Anterior cingulate cortex (tissue), 58 donors: ENCODE data around the gene ZNFX1.
"Not testable (repeated sequence)": the region's sequence is repeated elsewhere in the genome, so short reads cannot be mapped to it uniquely, and the experiment has no call there.

Source experiments
- DNase-seq, 58 donors: peaks; one replicate each; lab custom pipeline; 2025; lab: John Stamatoyannopoulos, UW

The ZNFX1 gene

DNA sequence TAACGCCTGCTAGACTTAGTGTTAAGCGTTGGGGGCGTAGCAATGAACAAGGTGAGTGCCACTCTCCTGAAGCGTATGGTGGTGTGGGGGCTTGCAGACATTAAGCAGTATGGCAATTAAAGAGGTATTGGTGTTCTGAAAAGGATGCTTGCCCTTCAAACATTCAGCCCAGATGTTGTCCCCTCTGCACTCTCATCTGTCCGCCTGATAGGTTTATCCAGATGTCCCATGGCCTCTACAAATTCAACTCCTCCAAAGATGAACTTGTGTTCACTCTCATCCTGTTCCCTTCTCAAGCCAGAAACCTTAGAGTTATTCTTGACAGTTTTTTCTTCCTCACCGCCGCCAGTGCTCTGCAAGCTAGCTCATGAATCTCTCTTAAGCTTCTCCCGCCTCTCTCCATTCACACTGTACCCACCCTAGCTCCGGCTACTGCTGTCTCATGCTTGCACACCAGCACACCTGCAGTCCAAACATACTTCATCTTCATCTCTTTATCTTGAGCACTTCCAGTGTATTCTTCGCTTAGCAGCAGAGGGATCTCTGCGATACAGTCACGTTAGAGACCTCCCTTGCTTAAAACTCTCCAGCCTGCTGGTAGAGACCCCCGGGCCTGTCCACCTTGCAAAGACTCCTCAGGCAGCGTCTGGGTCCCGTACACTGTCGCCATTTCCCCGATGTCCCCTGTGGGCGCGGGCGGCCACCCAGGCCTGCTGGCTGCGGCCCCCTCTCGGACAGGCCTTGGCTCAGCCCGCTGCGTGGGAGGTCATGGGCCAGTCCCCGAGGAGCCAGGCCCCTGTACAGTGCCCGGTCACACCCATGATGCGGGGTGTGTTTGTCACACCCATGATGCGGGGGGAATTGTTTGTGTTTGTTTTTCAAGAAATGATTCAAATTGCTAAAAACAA is 57.7 kb downstream of the ZNFX1 start:
- DNase-seq = no peak

DNA sequence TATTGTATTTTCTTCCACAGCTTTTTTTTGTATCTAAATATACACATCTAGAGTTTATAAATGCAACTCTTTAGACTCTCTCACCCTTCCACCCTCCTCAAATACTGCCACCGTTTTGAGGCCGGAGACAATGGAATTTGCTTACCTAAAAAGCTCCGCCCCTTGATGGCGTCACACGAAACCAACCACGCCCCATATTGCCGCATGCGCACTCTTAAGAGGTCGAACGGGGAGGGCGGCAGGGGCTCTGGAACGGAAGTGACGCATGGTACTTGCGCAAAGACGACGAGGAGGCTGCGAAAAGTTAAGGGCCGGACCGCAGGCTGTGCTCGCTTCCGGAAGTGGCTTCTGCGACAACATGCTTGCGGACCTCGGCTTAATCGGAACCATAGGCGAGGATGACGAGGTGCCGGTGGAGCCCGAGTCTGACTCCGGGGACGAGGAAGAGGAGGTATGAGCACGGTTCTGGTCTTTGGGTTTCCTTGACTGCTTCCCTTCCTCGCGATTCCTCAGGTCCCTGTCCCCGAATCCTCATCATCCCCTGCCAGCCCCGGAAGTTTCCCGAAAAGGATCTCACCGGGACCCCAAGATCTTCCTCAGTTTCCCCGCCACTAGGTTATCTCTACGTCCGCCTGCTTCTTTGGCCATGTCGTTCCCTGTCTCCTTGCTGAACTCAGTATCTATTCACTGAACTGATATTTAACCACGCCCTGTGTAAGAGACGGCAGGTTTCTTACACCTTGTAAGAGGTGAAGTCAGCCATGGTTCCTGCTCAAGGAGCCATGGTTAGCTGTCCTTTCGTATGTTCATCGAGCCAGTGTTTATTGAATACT is 58.5 kb downstream of the ZNFX1 start, which contains the start of gene DDX27:
DDX27 (plus strand) TSS at position 326 of the 833 bp plus-strand sequence; CDS start at position 359, 33 bp downstream.
- peak; percentile 75 to 99 (median 96) for DNase-seq

DNA sequence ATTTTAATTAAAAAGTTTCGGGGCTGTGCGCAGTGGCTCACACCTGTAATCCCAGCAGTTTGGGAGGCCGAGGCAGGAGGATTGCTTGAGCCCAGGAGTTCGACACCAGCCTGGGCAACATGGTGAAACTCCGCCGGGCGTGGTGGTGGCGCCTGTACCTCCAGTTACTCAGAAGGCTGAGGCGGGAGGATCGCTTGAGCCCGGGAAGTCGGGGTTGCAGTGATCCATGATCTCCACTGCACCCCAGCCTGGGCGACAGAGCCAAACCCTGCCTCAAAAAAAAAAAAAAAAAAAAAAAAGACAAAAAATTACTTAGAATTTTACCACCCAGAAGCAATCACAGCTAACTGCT is 59.1 kb downstream of the ZNFX1 start:
- peak in 10 of 58 donors; percentile 5 to 60 (median 19) for DNase-seq

DNA sequence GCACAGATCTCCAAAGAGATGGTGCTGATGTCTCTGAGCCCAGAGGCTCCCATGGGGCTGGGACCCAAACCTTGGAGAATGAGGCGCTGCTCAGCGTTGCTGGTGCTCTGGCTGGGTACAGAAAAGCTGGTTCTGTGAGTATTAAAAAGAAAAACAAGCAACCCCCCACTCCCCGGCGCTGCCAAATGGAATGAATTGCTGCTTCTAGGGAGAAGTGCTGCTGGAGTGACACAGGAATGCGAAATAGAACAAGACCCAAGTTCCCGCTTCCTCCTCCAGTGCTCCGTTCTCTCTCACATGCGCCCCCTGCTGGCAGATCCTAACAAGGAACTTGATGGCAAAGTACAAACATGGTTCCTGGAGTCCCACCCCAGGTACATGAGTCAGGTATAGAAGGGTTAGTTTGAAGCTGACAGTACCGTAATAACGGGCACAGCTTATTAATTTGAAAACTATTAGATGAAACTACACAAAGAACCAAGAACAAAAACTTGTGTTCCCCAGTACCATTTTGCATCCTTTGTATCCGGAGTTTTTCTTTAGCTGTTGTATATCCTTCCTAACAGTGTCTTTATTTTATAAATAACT is 60.8 kb downstream of the ZNFX1 start:
- DNase-seq = peak in 57 of 58 donors; percentile 7 to 96 (median 81)

DNA sequence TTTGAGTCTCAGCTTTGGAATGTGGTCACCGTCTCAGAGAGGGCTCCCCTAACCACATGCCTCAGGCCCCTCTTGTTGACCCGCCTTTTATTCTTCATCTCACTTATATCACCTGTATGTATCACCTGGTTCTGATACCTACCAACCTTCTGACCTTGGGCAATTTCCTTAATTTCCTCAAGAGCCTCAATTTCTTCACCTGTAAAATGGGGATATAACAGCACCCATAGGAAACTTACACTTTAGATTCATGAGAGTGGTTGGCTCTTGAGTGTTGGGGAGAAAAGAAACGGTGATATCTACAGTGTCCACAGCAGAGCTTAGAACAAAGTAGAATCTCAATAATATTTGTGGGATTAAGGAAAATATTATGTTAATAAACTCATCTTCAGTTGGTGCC is 62.6 kb downstream of the ZNFX1 start:
- DNase-seq = no peak

DNA sequence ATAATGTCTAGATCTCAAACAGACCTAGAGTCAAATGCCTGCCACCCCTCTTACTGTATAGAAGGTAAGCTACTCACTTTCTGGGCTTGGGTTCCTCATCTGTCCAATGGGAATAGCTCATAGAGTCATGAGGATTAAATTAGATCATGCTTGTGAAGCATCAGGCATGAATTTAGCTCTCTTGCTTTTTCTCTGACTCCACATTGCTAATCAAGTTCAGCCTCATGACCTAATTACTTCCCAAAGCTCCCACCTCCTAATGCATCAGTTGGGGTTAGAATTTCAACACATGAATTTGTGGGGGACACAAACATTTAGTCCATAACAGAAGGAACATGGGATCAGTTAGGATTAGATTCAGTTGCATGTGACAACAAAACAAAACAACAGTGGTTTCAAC is 63.3 kb downstream of the ZNFX1 start:
- DNase-seq = no peak

DNA sequence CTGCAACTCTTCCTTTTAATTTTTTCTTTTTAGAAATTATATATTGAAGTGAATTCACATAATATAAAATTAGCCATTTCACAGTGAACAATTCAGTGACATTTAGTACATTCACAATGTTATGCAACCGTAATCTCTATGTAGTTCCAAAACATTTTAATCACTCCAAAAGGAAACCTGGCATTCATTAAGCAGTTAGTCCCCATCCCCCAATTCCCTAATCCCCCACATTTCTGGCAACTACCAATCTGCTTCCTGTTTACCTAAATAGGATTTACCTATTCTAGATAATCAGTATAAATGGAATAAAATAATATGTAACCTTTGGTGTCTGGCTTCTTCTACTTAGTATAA is 67.1 kb downstream of the ZNFX1 start:
- no peak for DNase-seq

DNA sequence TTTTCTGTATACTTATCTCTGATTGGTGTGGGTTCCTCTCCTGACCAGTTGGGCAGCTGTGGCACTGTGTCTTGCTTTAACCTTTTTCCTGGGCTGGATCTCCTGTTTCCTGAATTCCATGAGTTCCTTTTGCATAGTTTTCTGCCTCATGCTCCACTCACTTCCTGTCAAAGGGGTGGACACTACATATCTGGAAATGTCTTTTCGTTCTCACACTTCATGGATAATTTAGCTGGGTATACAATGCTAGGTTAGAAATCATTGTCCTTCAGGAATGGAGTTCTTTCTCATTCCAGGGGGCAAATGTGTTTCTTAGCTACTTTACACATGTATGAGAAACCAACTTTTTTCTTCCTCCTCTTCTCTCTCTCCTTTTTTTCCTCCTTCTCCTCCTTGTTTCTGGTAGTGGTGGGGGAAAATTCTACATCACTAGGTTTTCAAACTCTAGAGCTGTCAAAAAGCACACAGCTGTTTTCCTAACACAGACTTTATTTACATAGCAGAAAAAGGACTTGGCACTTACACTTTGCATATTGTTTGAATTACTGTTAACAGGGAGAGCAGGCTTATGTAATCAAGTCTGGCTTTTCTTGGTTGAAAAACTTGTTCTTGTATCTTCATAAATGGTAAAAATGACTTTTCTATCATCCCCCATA is 67.6 kb downstream of the ZNFX1 start:
- DNase-seq = no peak

DNA sequence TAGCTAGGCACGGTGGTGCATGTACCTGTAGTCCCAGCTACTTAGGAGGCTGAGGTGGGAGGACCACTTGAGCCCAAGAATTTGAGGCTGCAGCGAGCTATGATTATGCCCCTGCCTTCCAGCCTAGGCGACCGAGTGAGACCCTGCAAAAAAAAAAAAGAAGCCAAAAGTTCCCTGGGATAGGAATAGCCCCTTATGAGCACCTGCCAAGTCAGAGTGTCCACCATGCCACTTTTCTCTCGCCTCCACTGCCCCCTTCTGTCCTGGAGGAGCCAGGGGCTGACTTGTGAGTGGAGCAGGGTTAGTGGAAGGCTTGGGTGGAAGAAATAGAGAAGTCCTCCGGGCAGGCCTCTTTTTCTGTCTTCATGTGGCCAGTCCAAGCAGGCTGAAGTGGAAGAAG is 70.8 kb downstream of the ZNFX1 start:
- no peak for DNase-seq

DNA sequence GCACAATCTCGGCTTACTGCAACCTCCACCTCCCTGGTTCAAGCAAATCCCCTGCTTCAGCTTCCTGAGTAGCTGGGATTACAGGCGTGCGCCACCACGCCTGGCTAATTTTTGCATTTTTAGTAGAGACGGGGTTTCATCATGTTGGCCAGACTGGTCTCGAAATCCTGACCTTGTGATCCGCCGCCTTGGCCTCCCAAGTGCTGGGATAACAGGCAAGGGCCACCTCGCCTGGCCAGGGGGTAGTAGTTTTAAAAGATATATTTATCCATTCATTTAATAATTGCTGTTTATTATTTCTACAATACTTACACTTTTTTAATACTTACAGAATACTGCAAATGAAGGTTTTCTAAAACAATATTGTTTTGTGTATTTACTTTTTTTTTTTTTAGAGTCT is 74.1 kb downstream of the ZNFX1 start:
- no peak for DNase-seq

DNA sequence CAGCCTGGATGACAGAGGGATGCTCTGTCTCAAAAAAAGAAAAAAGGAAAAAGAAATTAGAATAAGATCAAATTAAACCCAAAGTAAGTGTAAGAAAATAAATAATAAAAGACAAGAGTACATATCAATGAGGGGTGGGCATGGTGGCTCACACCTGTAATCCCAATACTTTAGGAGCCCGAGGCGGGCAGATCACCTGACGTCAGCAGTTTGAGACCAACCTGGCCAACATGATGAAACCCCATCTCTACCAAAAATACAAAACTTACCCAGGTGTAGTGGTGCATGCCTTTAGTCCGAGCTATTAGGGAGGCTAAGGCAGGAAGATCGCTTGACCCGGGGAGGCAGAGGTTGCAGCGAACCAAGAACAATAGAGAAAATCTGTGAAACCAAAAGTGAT is 74.8 kb downstream of the ZNFX1 start:
- DNase-seq = no peak

DNA sequence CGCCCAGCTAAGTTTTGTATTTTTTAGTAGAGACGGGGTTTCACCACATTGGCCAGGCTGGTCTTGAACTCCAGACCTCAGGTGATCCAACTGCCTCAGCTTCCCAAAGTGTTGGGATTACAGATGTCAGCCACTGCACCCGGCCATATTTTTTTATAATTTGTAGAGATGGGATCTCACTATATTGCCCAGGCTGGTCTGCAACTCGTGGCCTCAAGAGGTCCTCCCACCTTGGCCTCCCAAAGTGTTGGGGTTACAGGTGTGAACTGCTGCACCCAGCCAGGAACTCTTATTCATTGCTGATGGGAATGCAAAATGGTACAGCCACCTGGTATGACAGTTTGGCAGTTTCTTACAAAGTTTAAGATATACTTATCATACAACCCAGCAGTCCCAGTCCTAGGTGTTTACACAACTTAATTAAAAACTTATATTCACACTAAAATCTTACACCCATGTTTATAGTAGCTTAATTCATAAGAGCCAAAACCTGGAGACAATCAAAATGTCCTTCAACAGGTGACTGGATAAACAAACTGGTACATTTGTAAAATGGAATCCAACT is 78.0 kb downstream of the ZNFX1 start:
- DNase-seq = no peak

DNA sequence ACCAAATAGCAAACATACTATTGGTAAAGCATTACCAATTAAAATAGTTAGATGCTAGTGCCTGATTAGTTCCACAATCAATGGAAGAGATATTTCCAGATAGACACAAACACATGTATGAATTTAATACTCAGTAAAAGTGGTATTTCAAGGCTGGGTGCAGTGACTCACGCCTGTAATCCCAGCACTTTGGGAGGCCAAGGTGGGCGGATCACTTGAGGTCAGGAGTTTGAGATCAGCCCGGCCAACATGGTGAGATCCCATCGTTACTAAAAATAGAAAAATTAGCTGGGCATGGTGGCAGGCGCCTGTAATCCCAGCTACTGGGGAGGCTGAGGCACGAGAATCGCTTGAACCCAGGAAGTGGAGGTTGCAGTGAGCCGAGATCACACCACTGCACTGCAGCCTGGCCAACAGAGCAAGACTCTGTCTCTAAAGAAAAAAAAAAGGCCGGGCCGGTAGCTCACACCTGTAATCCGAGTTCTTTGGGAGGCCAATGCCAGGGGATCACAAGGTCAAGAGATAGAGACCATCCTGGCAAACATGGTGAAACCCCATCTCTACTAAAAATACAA is 84.8 kb downstream of the ZNFX1 start:
- DNase-seq = not testable (repeated sequence)
